Neural progenitor cell (in vitro differentiated cells): ENCODE measurements around the gene MDP1. TPM values are rescaled to one million over a fixed set of nuclear protein-coding genes. Genes with fewer than 3 reads are reported as not detected.
A peak's percentile ranks its signal among the peaks of the same experiment; 100 is the strongest.

ENCODE experiments used
- DNase-seq: peaks from one replicate; pipeline ENCODE4 v3.0.0-alpha.2; 2016; ENCODE audit warnings: low spot score
- H2AFZ ChIP-seq: fragments of 200-600 bp; sonication (generic); replicated peaks from 2 replicates; pipeline ENCODE4 v1.6.1; 2016; ENCODE audit warnings: antibody characterized with exemption
- H3F3A ChIP-seq: fragments of 200-600 bp; sonication (generic); 2 replicates; pipeline ENCODE4 v1.6.1; 2016; ENCODE audit warnings: antibody characterized with exemption, low read depth
- H3K27ac ChIP-seq: fragments of 200-600 bp; sonication (generic); 2 replicates; pipeline ENCODE4 v1.5.1; 2016; ENCODE audit warnings: mild to moderate bottlenecking
- H3K27me3 ChIP-seq: fragments of 200-600 bp; sonication (generic); 2 replicates; pipeline ENCODE4 v1.6.1; 2016; ENCODE audit warnings: mild to moderate bottlenecking, moderate library complexity
- H3K36me3 ChIP-seq: fragments of 200-600 bp; sonication (generic); 2 replicates; pipeline ENCODE4 v1.5.1; 2016
- H3K4me1 ChIP-seq: fragments of 200-600 bp; sonication (generic); 2 replicates; pipeline ENCODE4 v1.6.1; 2016; ENCODE audit warnings: mixed run types
- H3K4me2 ChIP-seq: fragments of 200-600 bp; sonication (generic); 2 replicates; pipeline ENCODE4 v1.6.1; 2016
- H3K4me3 ChIP-seq: fragments of 200-600 bp; sonication (generic); 2 replicates; pipeline ENCODE4 v1.5.1; 2016
- H3K79me2 ChIP-seq: fragments of 200-600 bp; sonication (generic); 2 replicates; pipeline ENCODE4 v1.6.1; 2016; ENCODE audit warnings: low read depth
- H3K9ac ChIP-seq: fragments of 200-600 bp; sonication (generic); 2 replicates; pipeline ENCODE4 v1.6.1; 2016
- H3K9me3 ChIP-seq: fragments of 200-600 bp; sonication (generic); 2 replicates; pipeline ENCODE4 v1.5.1; 2016; ENCODE audit warnings: low read depth
- H4K20me1 ChIP-seq: fragments of 200-600 bp; sonication (generic); 2 replicates; pipeline ENCODE4 v1.6.1; 2016; ENCODE audit warnings: low read depth
- H3K27ac Mint-ChIP-seq: 3 replicates; pipeline ENCODE4 v1.8.0; 2021; ENCODE audit warnings: mixed read lengths
- H3K27me3 Mint-ChIP-seq: 2 replicates; pipeline ENCODE4 v1.8.0; 2022; ENCODE audit warnings: low read depth, mild to moderate bottlenecking, inconsistent platforms, moderate library complexity, mixed read lengths; ENCODE audit not compliant: insufficient read depth
- H3K36me3 Mint-ChIP-seq: 3 replicates; pipeline ENCODE4 v1.8.0; 2021; ENCODE audit warnings: mixed read lengths
- H3K4me1 Mint-ChIP-seq: 3 replicates; pipeline ENCODE4 v1.8.0; 2021; ENCODE audit warnings: mixed read lengths
- H3K4me3 Mint-ChIP-seq: 3 replicates; pipeline ENCODE4 v1.8.0; 2021; ENCODE audit warnings: mild to moderate bottlenecking, moderate library complexity, mixed read lengths
- H3K9me3 Mint-ChIP-seq: 3 replicates; pipeline ENCODE4 v1.8.0; 2020; ENCODE audit warnings: mixed read lengths
- CTCF ChIP-seq: fragments of 200-600 bp; sonication (generic); IDR thresholded peaks from 2 replicates; pipeline ENCODE4 v1.5.1; 2017; ENCODE audit warnings: antibody characterized with exemption, mild to moderate bottlenecking
- EZH2 ChIP-seq: fragments of 200-600 bp; sonication (generic); IDR thresholded peaks from 2 replicates; pipeline ENCODE4 v1.6.1; 2017; ENCODE audit warnings: antibody characterized with exemption, mild to moderate bottlenecking, moderate library complexity
- EZH2phosphoT487 ChIP-seq: fragments of 200-600 bp; sonication (generic); IDR thresholded peaks from 2 replicates; pipeline ENCODE4 v1.6.1; 2017; ENCODE audit warnings: antibody characterized with exemption
- total RNA-seq: library from RNA; depleted of rRNA; stranded (reverse); fragments of >200 nt; gene quantifications from 2 replicates; pipeline ENCODE4 v1.2.3, GENCODE V29; 2015; ENCODE audit warnings: low replicate concordance

MDP1 gene
- total RNA-seq, 1 donor from 2014 or later, result 18.3 TPM

GRCh38 chr14:24182110-24182882 is 33.6 kb downstream of the MDP1 start:
- H3K27me3 ChIP-seq, result no peaks in the 10 kb centered on the region
- H3K27ac Mint-ChIP-seq, result peak overlapping the region; percentile 90

GRCh38 chr14:24181371-24182077 is 34.3 kb downstream of the MDP1 start:
- Histone ChIP-seq H3K36me3 (no peaks in the 10 kb centered on the region), H3K4me2 (no peak overlapping the region), H3K4me1 (no peaks in the 10 kb centered on the region), H3K4me3 (no peak overlapping the region), H3K27ac (no peak overlapping the region), H4K20me1 (peaks cover 14% of the 10 kb centered on the region), H3K27me3 (no peaks in the 10 kb centered on the region), H3K9ac (no peak overlapping the region), H3K9me3 (no peaks in the 10 kb centered on the region), H3K79me2 (no peaks in the 10 kb centered on the region), H2AFZ (no peak overlapping the region), H3F3A (peaks cover 4% of the 10 kb centered on the region)
- no peaks in the 10 kb centered on the region for H3K9me3 Mint-ChIP-seq
- no peak overlapping the region for H3K4me3 Mint-ChIP-seq
- peaks cover 3% of the 10 kb centered on the region for H3K27me3 Mint-ChIP-seq
- H3K4me1 Mint-ChIP-seq, result no peaks in the 10 kb centered on the region
- TF ChIP-seq EZH2phosphoT487, result no peak
- TF ChIP-seq EZH2, result no peak
- TF ChIP-seq CTCF, result no peak
- peaks cover 22% of the 10 kb centered on the region for H3K36me3 Mint-ChIP-seq
- no peak overlapping the region for H3K27ac Mint-ChIP-seq
- DNase-seq, result no peak

More at GRCh38 chr14:24182110-24182882, 33.6 kb downstream of the MDP1 start:
- H3K27me3 Mint-ChIP-seq, result peaks cover 3% of the 10 kb centered on the region
- peaks cover 3% of the 10 kb centered on the region for H3F3A ChIP-seq
- no peaks in the 10 kb centered on the region for H3K9me3 Mint-ChIP-seq
- no peak overlapping the region for H3K27ac ChIP-seq
- H3K4me3 Mint-ChIP-seq, result peak overlapping the region; percentile 22
- H3K36me3 Mint-ChIP-seq, result peaks cover 22% of the 10 kb centered on the region
- H3K36me3 ChIP-seq, result no peaks in the 10 kb centered on the region
- no peak overlapping the region for H3K9ac ChIP-seq
- no peak overlapping the region for H3K4me2 ChIP-seq
- H3K4me3 ChIP-seq, result no peak overlapping the region
- no peak overlapping the region for H2AFZ ChIP-seq
- no peaks in the 10 kb centered on the region for H3K4me1 ChIP-seq
- TF ChIP-seq EZH2 (no peak), EZH2phosphoT487 (no peak), CTCF (no peak)
- no peak for DNase-seq
- H3K9me3 ChIP-seq, result no peaks in the 10 kb centered on the region
- H3K79me2 ChIP-seq, result peaks cover 7% of the 10 kb centered on the region
- peaks cover 4% of the 10 kb centered on the region for H3K4me1 Mint-ChIP-seq
- H4K20me1 ChIP-seq, result peaks cover 16% of the 10 kb centered on the region

- Mint-ChIP-seq H3K4me1 (no peaks in the 10 kb centered on the region), H3K36me3 (peaks cover 21% of the 10 kb centered on the region), H3K9me3 (no peaks in the 10 kb centered on the region), H3K4me3 (peak overlapping the region; percentile 4), H3K27ac (no peak overlapping the region), H3K27me3 (peaks cover 3% of the 10 kb centered on the region)
- peaks cover 14% of the 10 kb centered on the region for H4K20me1 ChIP-seq
- H3K9ac ChIP-seq, result no peak overlapping the region
- H3K4me1 ChIP-seq, result no peaks in the 10 kb centered on the region
- peaks cover 7% of the 10 kb centered on the region for H3F3A ChIP-seq
- TF ChIP-seq EZH2phosphoT487, result no peak
- TF ChIP-seq CTCF, result no peak
- no peak for TF ChIP-seq EZH2
- no peak overlapping the region for H3K4me3 ChIP-seq
- no peak overlapping the region for H3K4me2 ChIP-seq
- H3K27ac ChIP-seq, result no peak overlapping the region
- H3K27me3 ChIP-seq, result no peaks in the 10 kb centered on the region
- H3K79me2 ChIP-seq, result no peaks in the 10 kb centered on the region
- no peaks in the 10 kb centered on the region for H3K36me3 ChIP-seq
- DNase-seq, result no peak
- H3K9me3 ChIP-seq, result no peaks in the 10 kb centered on the region
- no peak overlapping the region for H2AFZ ChIP-seq
These were observed 35.7 kb downstream of the MDP1 start for GRCh38 chr14:24179961-24180796.
